IMR-90 (cell line): ENCODE data around the gene JMJD7. TPM values are rescaled to one million over a fixed set of nuclear protein-coding genes. Genes with fewer than 3 reads are reported as not detected.

Experiments
- ATAC-seq: fragments of 200-7000 bp; cut with Tn5 transposase; 2 replicates; pipeline ENCODE4 v1.9.1; 2020; ENCODE audit warnings: low read depth, mild to moderate bottlenecking, moderate library complexity
- BruUV-seq: library from RNA; stranded (reverse); fragments of 400-500 nt; replicated peaks from 2 replicates; lab custom pipeline; 2021; lab: Mats Ljungman, UMichigan
- CTCF ChIA-PET: fragments of 300-600 bp; formaldehyde crosslinking; extraction: SDS; loops from one replicate; lab custom pipeline; 2021; ENCODE audit warnings: antibody characterized with exemption; lab: Yijun Ruan, JAX
- POLR2A ChIA-PET: fragments of 300-600 bp; sonication (Branson Sonifier 250); formaldehyde crosslinking; loops from one replicate; lab custom pipeline; 2022; ENCODE audit warnings: antibody characterized with exemption; ENCODE audit not compliant: unreplicated experiment; lab: Charles Lee
- DNase-seq: peaks from one replicate; pipeline ENCODE4 v3.0.0; 2013
- H2AFZ ChIP-seq: replicated peaks from 2 replicates; pipeline ENCODE3; 2013; ENCODE audit warnings: low read length, mild to moderate bottlenecking; ENCODE audit not compliant: poor library complexity
- H2AK5ac ChIP-seq: 2 replicates; pipeline ENCODE4 v1.6.1; 2013; ENCODE audit warnings: low read depth, low read length, inconsistent platforms
- H2AK9ac ChIP-seq: replicated peaks from 2 replicates; pipeline ENCODE3; 2013; ENCODE audit warnings: mild to moderate bottlenecking, low read depth, low read length, moderate library complexity; ENCODE audit not compliant: poor library complexity
- H2BK120ac ChIP-seq: 2 replicates; pipeline ENCODE4 v1.6.1; 2013; ENCODE audit warnings: low read depth, low read length, inconsistent platforms
- H2BK15ac ChIP-seq: 3 replicates; pipeline ENCODE4 v1.6.1; 2013; ENCODE audit warnings: low read depth, low read length, inconsistent platforms
- H2BK20ac ChIP-seq: 2 replicates; pipeline ENCODE4 v1.6.1; 2013; ENCODE audit warnings: low read depth, mild to moderate bottlenecking, inconsistent platforms, low read length, moderate library complexity
- H2BK5ac ChIP-seq: 2 replicates; pipeline ENCODE4 v1.6.1; 2013; ENCODE audit warnings: mild to moderate bottlenecking, low read depth, low read length, inconsistent platforms; ENCODE audit not compliant: poor library complexity, severe bottlenecking
- H3K14ac ChIP-seq: replicated peaks from 2 replicates; pipeline ENCODE4 v1.6.1; 2013; ENCODE audit warnings: low read depth, low read length, inconsistent platforms
- H3K18ac ChIP-seq: 2 replicates; pipeline ENCODE4 v1.6.1; 2013; ENCODE audit warnings: low read depth, low read length, control low read depth
- H3K23ac ChIP-seq: 2 replicates; pipeline ENCODE4 v1.6.1; 2013; ENCODE audit warnings: low read depth, low read length, inconsistent platforms
- H3K27ac ChIP-seq: 2 replicates; pipeline ENCODE4 v1.5.1; 2013; ENCODE audit warnings: mild to moderate bottlenecking, control low read depth, low read length; ENCODE audit not compliant: insufficient read depth
- H3K27me3 ChIP-seq: 2 replicates; pipeline ENCODE4 v1.6.1; 2013; ENCODE audit warnings: low read length; ENCODE audit not compliant: control insufficient read depth, insufficient read depth
- H3K36me3 ChIP-seq: 2 replicates; pipeline ENCODE4 v1.6.1; 2013; ENCODE audit warnings: low read length, mixed read lengths; ENCODE audit not compliant: control insufficient read depth, insufficient read depth
- H3K4ac ChIP-seq: 2 replicates; pipeline ENCODE4 v1.6.1; 2013; ENCODE audit warnings: low read depth, low read length, inconsistent platforms
- H3K4me1 ChIP-seq: 2 replicates; pipeline ENCODE4 v1.6.1; 2013; ENCODE audit warnings: low read length, mixed read lengths; ENCODE audit not compliant: control insufficient read depth, insufficient read depth
- H3K4me2 ChIP-seq: 2 replicates; pipeline ENCODE4 v1.6.1; 2013; ENCODE audit warnings: low read depth, mild to moderate bottlenecking, control low read depth, low read length, moderate library complexity
- H3K4me3 ChIP-seq: 2 replicates; pipeline ENCODE4 v1.5.1; 2013; ENCODE audit warnings: low read depth, mild to moderate bottlenecking, control low read depth, low read length, moderate library complexity; ENCODE audit not compliant: insufficient read depth
- H3K56ac ChIP-seq: 2 replicates; pipeline ENCODE4 v1.6.1; 2013; ENCODE audit warnings: low read length, inconsistent platforms; ENCODE audit not compliant: insufficient read depth; ENCODE audit errors: extremely low read depth
- H3K79me1 ChIP-seq, 2 experiments: 2 replicates each; pipeline ENCODE4 v1.6.1; 2013; ENCODE audit warnings: low read length in 2 of 2, inconsistent platforms in 1 of 2, low read depth in 1 of 2
- H3K9ac ChIP-seq: 2 replicates; pipeline ENCODE4 v1.6.1; 2013; ENCODE audit warnings: low read depth, low read length, control low read depth
- H3K9me1 ChIP-seq: 2 replicates; pipeline ENCODE4 v1.6.1; 2013; ENCODE audit warnings: low read length, inconsistent platforms; ENCODE audit not compliant: insufficient read depth
- H3K9me3 ChIP-seq: 2 replicates; pipeline ENCODE4 v1.6.1; 2013; ENCODE audit warnings: low read length; ENCODE audit not compliant: control insufficient read depth, insufficient read depth
- H4K20me1 ChIP-seq: 2 replicates; pipeline ENCODE4 v1.6.1; 2013; ENCODE audit warnings: low read length, inconsistent platforms; ENCODE audit not compliant: insufficient read depth
- H4K5ac ChIP-seq: 2 replicates; pipeline ENCODE4 v1.6.1; 2013; ENCODE audit warnings: mild to moderate bottlenecking, low read depth, low read length, control low read depth
- H4K8ac ChIP-seq, 2 experiments: 2 replicates each; pipeline ENCODE4 v1.6.1; 2013; ENCODE audit warnings: low read depth in 2 of 2, low read length in 2 of 2, control low read depth in 1 of 2, inconsistent platforms in 1 of 2
- H4K91ac ChIP-seq: 2 replicates; pipeline ENCODE4 v1.6.1; 2013; ENCODE audit warnings: low read depth, low read length, inconsistent platforms; ENCODE audit not compliant: insufficient read depth
- CEBPB ChIP-seq: IDR thresholded peaks from 2 replicates; pipeline ENCODE4 v1.6.1; 2012; ENCODE audit warnings: low read depth, low read length, improper control_type of control experiment
- MAFK ChIP-seq: IDR thresholded peaks from 2 replicates; pipeline ENCODE4 v1.6.1; 2012; ENCODE audit warnings: low read depth, low read length, improper control_type of control experiment
- MXI1 ChIP-seq: IDR thresholded peaks from 2 replicates; pipeline ENCODE4 v1.6.1; 2012; ENCODE audit warnings: low read depth, mild to moderate bottlenecking, low read length, moderate library complexity, borderline replicate concordance
- SMC3 ChIP-seq: fragments of 150-350 bp; IDR thresholded peaks from 2 replicates; pipeline ENCODE4 v1.6.1; 2016; ENCODE audit warnings: low read depth, mild to moderate bottlenecking, antibody characterized with exemption, low read length, moderate library complexity
- WGBS, 2 experiments: methylation state at CpG; one replicate each; pipeline versions ENCODE4 v1.1.5 to v1.1.7; 2013; ENCODE audit warnings: missing lambda C conversion rate in 2 of 2; ENCODE audit not compliant: insufficient read length in 1 of 2; ENCODE audit errors: extremely low coverage in 2 of 2; 5-methylcytosine and 5-hydroxymethylcytosine counted together
- dilution Hi-C: fragments of 300-500 bp; cut with HindIII; formaldehyde crosslinking; loops from one replicate; pipeline ENCODE4 v1.14.3; 2018; ENCODE audit warnings: low sequenced_read_pairs; ENCODE audit not compliant: unreplicated experiment
- in situ Hi-C: fragments of 300-500 bp; cut with MboI; formaldehyde crosslinking; loops from 3 replicates; pipeline ENCODE4 v1.14.3; 2019; ENCODE audit warnings: low sequenced_read_pairs, inconsistent platforms, mixed read lengths
- intact Hi-C: fragments of 100-400 bp; cut with micrococcal nuclease; formaldehyde crosslinking; loops from 2 replicates; pipeline ENCODE4 v1.10.0; 2022
- polyA plus RNA-seq, 3 experiments: library from polyadenylated mRNA; depleted of rRNA; stranded (reverse); fragments of >200 nt; gene quantifications; 2 replicates each; pipeline ENCODE4 v1.2.3, GENCODE V29; 2012; ENCODE audit warnings: low replicate concordance in 1 of 3
- total RNA-seq: library from RNA; depleted of rRNA; stranded (reverse); fragments of >200 nt; gene quantifications from 2 replicates; pipeline ENCODE4 v1.2.3, GENCODE V29; 2012

Gene JMJD7
- total and polyA plus RNA-seq, 2 of the 4 experiments (the other 2 are of a cell fraction), result 5.0 to 6.3 TPM

DNA sequence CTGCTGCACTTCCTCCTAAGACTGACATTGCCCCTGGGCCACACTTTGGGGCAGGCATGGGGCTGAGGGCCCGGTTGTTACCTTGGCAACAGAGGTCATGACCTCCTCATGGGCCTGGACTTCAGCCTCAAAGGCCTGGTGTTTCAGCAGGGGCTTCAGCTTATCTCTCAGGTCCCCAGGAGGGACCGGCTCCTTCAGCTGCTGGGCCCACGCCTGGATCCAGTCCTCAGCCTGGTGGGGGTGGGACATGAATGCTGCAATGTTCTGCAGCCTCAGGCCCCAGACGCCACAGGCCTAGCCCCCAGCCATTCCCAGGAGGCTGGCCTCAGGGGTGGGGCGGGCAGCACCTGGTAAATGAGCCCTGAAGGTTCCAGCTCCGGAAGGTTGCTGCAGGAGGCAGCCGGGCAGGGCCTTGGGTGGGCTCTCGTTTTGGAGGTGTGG lies 38.4 kb downstream of the JMJD7 start:
- DNase-seq, result no peak
- 40% methylated on average over 2 of the region's 8 CpGs; no CpG with 5 or more reads in 1 of the 2 experiments for WGBS, 2 experiments

More for the DNA sequence above, 38.4 kb downstream of the JMJD7 start:
- TF ChIP-seq MXI1 (no peak), SMC3 (no peak), CEBPB (no peak), MAFK (no peak)
- Histone ChIP-seq H3K4me1 (peaks cover 2% of the 10 kb centered on the region; the same call in 1 of the 2 replicates), H3K9ac (no peak overlapping the region), H3K18ac (no peak overlapping the region), H3K4me3 (no peak overlapping the region), H3K36me3 (no peaks in the 10 kb centered on the region), H3K9me3 (no peaks in the 10 kb centered on the region), H3K56ac (no peak overlapping the region), H2BK20ac (no peak overlapping the region), H4K20me1 (peaks cover 3% of the 10 kb centered on the region; the same call in 1 of the 2 replicates), H4K91ac (no peak overlapping the region), H4K8ac (no peak overlapping the region), H2BK5ac (no peak overlapping the region), H2BK15ac (no peak overlapping the region), H3K27ac (no peak overlapping the region), H2AK5ac (no peak overlapping the region), H3K14ac (no peak overlapping the region), H2AK9ac (no peak overlapping the region), H2BK120ac (no peak overlapping the region), H3K27me3 (peaks cover 14% of the 10 kb centered on the region), H3K4ac (no peak overlapping the region), H4K5ac (no peak overlapping the region), H3K9me1 (0 out of 2 replicates have a peak, but pooled peaks cover 2% of the 10 kb centered on the region), H2AFZ (no peak overlapping the region), H3K23ac (no peak overlapping the region), H3K79me1 (no peaks in the 10 kb centered on the region), H3K4me2 (no peak overlapping the region)
- intact Hi-C loops (no loop called here), dilution Hi-C loops (no loop called here), in situ Hi-C loops (no loop called here)
- CTCF ChIA-PET, result no interaction called here
- ATAC-seq, result no peak
- BruUV-seq, result no TSS peak
- POLR2A ChIA-PET, result no interaction called here
